NB4 (cell line): ENCODE data around the gene MTM1.

Experiments used
- DNase-seq: peaks from one replicate; pipeline ENCODE4 v3.0.0; 2010; ENCODE audit warnings: low read depth
- H3K4me3 ChIP-seq: one replicate; pipeline ENCODE4 v1.5.1; 2011; ENCODE audit warnings: mild to moderate bottlenecking, low read depth, low read length, moderate library complexity
- MAX ChIP-seq: IDR thresholded peaks from 2 replicates; pipeline ENCODE4 v1.6.1; 2011; ENCODE audit warnings: low read depth, low read length
- MYC ChIP-seq: IDR thresholded peaks from 2 replicates; pipeline ENCODE4 v1.6.1; 2011; ENCODE audit warnings: low read depth, low read length
- POLR2A ChIP-seq: IDR thresholded peaks from 2 replicates; pipeline ENCODE4 v1.6.1; 2011; ENCODE audit warnings: mild to moderate bottlenecking; ENCODE audit not compliant: insufficient read length; ENCODE audit errors: extremely low read depth
- TF ChIP-seq, protein P1 (sequence below): IDR thresholded peaks from one replicate; pipeline ENCODE4 v1.5.1; 2012; ENCODE audit warnings: low read depth, low read length

MTM1 gene

GRCh38 chrX:150625097-150625496 lies 56.7 kb downstream of the MTM1 start:
- no peak overlapping the region for H3K4me3 ChIP-seq
- TF ChIP-seq MAX (no peak), POLR2A (no peak), MYC (no peak)
- TF ChIP-seq, protein P1, sequence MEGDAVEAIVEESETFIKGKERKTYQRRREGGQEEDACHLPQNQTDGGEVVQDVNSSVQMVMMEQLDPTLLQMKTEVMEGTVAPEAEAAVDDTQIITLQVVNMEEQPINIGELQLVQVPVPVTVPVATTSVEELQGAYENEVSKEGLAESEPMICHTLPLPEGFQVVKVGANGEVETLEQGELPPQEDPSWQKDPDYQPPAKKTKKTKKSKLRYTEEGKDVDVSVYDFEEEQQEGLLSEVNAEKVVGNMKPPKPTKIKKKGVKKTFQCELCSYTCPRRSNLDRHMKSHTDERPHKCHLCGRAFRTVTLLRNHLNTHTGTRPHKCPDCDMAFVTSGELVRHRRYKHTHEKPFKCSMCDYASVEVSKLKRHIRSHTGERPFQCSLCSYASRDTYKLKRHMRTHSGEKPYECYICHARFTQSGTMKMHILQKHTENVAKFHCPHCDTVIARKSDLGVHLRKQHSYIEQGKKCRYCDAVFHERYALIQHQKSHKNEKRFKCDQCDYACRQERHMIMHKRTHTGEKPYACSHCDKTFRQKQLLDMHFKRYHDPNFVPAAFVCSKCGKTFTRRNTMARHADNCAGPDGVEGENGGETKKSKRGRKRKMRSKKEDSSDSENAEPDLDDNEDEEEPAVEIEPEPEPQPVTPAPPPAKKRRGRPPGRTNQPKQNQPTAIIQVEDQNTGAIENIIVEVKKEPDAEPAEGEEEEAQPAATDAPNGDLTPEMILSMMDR, result no peak
- DNase-seq, result no peak

- DNase-seq, result no peak
- no peak overlapping the region for H3K4me3 ChIP-seq
- no peak for TF ChIP-seq POLR2A
- TF ChIP-seq, protein P1, result no peak
- TF ChIP-seq MYC, result no peak
- no peak for TF ChIP-seq MAX
These were observed 57.5 kb downstream of the MTM1 start for GRCh38 chrX:150625875-150626274.

DNA sequence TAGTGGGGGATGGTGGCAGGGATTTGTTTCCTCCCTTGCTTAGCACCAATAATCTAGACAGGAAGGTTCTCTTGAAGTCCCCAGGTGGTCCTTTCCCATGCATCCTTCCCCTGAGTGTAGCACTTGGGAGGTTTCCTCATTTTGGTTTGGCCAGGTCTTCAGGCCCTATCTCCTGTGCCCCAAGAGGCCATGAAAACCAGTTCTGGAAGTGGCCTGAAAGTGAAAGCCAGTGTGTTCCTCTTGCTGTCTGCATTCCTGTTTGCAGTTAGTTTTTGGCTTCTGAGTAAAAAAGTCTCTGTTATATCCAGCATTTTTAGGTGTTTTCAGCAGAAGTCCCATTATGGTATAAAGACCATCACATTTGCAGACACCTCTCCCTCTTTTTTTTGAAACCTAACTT lies 59.5 kb downstream of the MTM1 start:
- no peak overlapping the region for H3K4me3 ChIP-seq
- TF ChIP-seq MYC (no peak), MAX (no peak), POLR2A (no peak)
- TF ChIP-seq, protein P1, result no peak
- DNase-seq, result no peak

DNA sequence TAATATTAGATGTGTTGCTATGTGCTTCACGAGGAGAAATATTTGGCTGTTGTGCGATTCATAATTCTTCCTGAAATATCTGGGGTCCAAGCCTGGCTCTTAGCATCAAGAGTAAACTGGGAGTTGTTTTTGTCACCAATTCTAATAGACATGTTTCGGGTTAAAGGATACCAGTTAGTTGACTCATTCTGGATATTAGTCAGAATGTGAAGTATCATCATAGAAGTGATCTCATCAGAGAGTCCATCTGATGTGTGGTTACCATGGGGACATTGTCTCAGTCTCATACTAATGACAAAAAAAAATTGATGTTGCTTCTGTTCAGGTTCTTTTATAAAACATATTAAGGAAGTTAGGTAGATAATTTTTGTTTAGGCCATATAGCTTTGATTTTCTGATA lies 67.5 kb downstream of the MTM1 start:
- no peak overlapping the region for H3K4me3 ChIP-seq
- no peak for TF ChIP-seq MAX
- TF ChIP-seq POLR2A, result no peak
- no peak for TF ChIP-seq MYC
- TF ChIP-seq, protein P1, result no peak
- no peak for DNase-seq

DNA sequence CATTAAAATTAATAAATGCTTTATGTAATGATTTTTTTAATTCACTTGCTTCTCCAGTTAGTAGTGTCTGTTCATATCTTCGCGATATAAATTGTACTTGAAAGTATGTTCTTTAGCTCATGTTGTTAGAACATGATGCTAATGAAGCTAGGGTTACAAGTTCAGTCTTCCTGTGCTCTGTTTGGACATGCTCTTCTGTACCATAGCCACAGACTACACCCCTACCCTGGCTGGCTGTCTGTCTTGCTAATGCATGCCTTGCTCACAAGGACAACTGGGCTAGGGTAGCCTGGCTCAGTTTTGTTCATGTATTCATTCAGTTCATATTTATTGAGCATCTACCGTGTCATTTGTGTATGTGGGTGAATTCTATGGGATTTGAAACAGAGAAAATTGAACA lies 74.0 kb downstream of the MTM1 start:
- DNase-seq, result no peak
- TF ChIP-seq MAX (no peak), POLR2A (no peak), MYC (no peak)
- TF ChIP-seq, protein P1, result no peak

DNA sequence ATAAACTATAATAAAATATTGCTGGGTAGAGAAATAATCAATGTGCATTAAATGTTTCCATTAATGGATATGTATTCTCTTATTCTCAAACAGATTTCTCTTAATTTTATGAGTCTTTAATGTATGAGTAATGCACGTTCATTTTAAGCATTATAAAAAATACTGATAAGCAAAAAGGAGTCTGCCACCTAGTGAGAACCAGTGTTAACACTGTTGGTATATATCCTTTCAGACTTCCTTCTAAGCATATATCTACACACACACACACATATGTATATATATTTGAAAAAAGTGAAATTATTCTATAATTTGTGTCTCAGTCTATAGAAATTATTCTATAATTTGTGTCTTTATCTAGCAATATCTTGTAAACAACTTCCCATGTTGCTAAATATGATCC lies 74.8 kb downstream of the MTM1 start:
- no peak for DNase-seq
- TF ChIP-seq POLR2A (no peak), MYC (no peak), MAX (no peak)
- TF ChIP-seq, protein P1, result no peak

More for the DNA sequence above, 74.0 kb downstream of the MTM1 start:
- no peak overlapping the region for H3K4me3 ChIP-seq

More for the DNA sequence above, 74.8 kb downstream of the MTM1 start:
- no peak overlapping the region for H3K4me3 ChIP-seq
